ENCODE measurements around the gene MTHFD2.

MTHFD2 gene

GRCh38 chr2:74198461-74199274, at the start of gene MTHFD2:
Gene MTHFD2 (plus strand): TSS chr2:74198615. CDS start chr2:74198642, 27 bp downstream.
- H3K4me1 ChIP-seq (ENCODE audit: control insufficient read depth, insufficient read depth, low read length) = peaks cover 8% of the 10 kb centered on the region; the same call in 1 of the 2 replicates
- ChIA-PET CTCF (interaction anchor here (0.6 to 2.4 kb wide), 8 partner anchors 13 to 1298 kb away, joined by 3 to 9 read pairs (median 3); partner anchors contain the start of genes MOB1A and STAMBP), POLR2A (interaction anchor here (0.6 to 4.4 kb wide), 21 partner anchors 9 to 461 kb away, joined by 3 to 52 read pairs (median 3); partner anchors contain the start of genes BOLA3, MOB1A, STAMBP and TPRKB)
- no peaks in the 10 kb centered on the region for H3K9me3 ChIP-seq (ENCODE audit: control insufficient read depth, insufficient read depth, low read depth, low read length)
- H3K36me3 ChIP-seq (ENCODE audit: control insufficient read depth in 2 of 2, insufficient read depth in 1 of 2, low read length in 2 of 2) = peaks cover 6 to 8% of the 10 kb centered on the region in 2 experiments; a peak in 2 of 3 replicates
- peak within 1 kb of the TSS; percentile 97 for H3K27ac ChIP-seq (ENCODE audit: extremely low read depth, low read depth, low read length)
- peak within 1 kb of the TSS; percentile 76 for H3K4me3 ChIP-seq (ENCODE audit: low read depth, low read length)
- TF ChIP-seq ZNF423 (tag by site-specific recombination; IDR thresholded peaks at IDR 0.05) (peak; percentile 32; the same call in 1 of the 2 replicates), ZNF140 (tag by site-specific recombination; IDR thresholded peaks at IDR 0.05) (no peak), ZNF341 (tag by site-specific recombination; IDR thresholded peaks at IDR 0.05; ENCODE audit: low read depth) (peak; percentile 86), ZNF624 (tag by site-specific recombination; IDR thresholded peaks at IDR 0.05) (no peak), SP3 (tag by site-specific recombination; IDR thresholded peaks at IDR 0.05) (peak; percentile 58), ZNF416 (tag by site-specific recombination; IDR thresholded peaks at IDR 0.05) (no peak), ZBTB8A (tag by site-specific recombination; IDR thresholded peaks at IDR 0.05) (peak; percentile 64), ZNF148 (tag by site-specific recombination; IDR thresholded peaks at IDR 0.05; ENCODE audit: borderline replicate concordance) (no peak), ZFP37 (tag by site-specific recombination; IDR thresholded peaks at IDR 0.05) (peak; percentile 92; the same call in 1 of the 2 replicates), ZNF19 (tag by site-specific recombination; IDR thresholded peaks at IDR 0.05; ENCODE audit: low read depth) (no peak), KLF9 (tag by site-specific recombination; IDR thresholded peaks at IDR 0.05; ENCODE audit: low read depth) (peak; percentile 76), ZFHX2 (tag by site-specific recombination; conservative IDR thresholded peaks at IDR 0.05) (no peak), GLI2 (tag by site-specific recombination; IDR thresholded peaks at IDR 0.05; ENCODE audit: borderline replicate concordance, low read depth) (no peak), ZNF350 (tag by site-specific recombination; IDR thresholded peaks at IDR 0.05) (no peak), ATF2 (tag by site-specific recombination; IDR thresholded peaks at IDR 0.05; ENCODE audit: low read depth) (no peak), ZNF248 (tag by site-specific recombination; IDR thresholded peaks at IDR 0.05) (no peak), ZNF654 (tag by site-specific recombination; IDR thresholded peaks at IDR 0.05; ENCODE audit: low read depth) (no peak), GLI4 (tag by site-specific recombination; IDR thresholded peaks at IDR 0.05) (0 out of 2 replicates have a peak, but pooled peaks have one; percentile 12), ZNF580 (tag by site-specific recombination; IDR thresholded peaks at IDR 0.05) (peak; percentile 15; the same call in 1 of the 2 replicates), RBAK (tag by site-specific recombination; IDR thresholded peaks at IDR 0.05) (no peak), ZFP69B (tag by site-specific recombination; IDR thresholded peaks at IDR 0.05) (peak; percentile 28; the same call in 1 of the 2 replicates), SCRT2 (tag by site-specific recombination; IDR thresholded peaks at IDR 0.05) (0 out of 2 replicates have a peak, but pooled peaks have one; percentile 29), ZNF513 (tag by site-specific recombination; IDR thresholded peaks at IDR 0.05) (no peak; the same call in 1 of the 2 replicates), ZNF658 (tag by site-specific recombination; IDR thresholded peaks at IDR 0.05) (no peak), HOXA7 (CRISPR knock-in tag; IDR thresholded peaks at IDR 0.05; ENCODE audit: borderline replicate concordance) (no peak), ZNF704 (tag by site-specific recombination; IDR thresholded peaks at IDR 0.05) (no peak), ZNF449 (tag by site-specific recombination; IDR thresholded peaks at IDR 0.05) (no peak), ZNF157 (tag by site-specific recombination; IDR thresholded peaks at IDR 0.05) (no peak)

Measured in HEK293 (cell line).